Measurements from ENCODE around the gene CNPY1.

The CNPY1 gene

DNA sequence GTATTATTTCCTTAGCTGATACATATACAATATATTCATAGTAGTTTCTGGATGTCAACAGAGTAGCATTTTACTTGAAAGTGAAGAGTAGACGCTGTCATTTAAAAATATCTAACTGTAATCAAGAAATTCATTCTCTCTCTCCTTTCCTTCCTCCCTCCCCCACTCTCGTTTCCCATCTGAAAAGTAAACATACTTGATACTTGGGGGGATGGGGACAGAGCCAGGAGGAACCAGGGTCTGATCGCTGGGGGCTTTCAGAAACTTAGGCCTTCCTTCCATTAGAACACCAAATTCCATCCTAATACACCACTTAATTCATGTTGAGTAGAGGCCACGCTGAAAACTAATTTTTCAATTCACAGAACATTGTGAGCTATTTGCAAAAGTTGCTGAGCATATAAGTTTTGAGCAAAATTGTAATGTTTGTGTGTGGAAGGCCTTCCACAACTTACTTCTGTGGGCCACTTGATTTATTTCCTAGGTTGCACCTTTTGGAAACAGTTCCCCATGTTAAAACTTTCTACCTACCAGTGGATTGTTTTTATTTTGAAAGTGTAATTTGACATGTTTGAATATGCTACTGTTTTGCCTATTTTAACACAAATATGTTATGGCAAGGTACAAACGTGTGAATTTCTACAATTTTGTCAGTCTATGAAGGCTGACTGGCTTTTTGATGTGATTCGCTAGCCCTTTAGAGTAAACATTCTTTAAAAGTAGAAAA, 35.2 kb downstream of the CNPY1 start:
- peak; percentile 31 for DNase-seq

DNA sequence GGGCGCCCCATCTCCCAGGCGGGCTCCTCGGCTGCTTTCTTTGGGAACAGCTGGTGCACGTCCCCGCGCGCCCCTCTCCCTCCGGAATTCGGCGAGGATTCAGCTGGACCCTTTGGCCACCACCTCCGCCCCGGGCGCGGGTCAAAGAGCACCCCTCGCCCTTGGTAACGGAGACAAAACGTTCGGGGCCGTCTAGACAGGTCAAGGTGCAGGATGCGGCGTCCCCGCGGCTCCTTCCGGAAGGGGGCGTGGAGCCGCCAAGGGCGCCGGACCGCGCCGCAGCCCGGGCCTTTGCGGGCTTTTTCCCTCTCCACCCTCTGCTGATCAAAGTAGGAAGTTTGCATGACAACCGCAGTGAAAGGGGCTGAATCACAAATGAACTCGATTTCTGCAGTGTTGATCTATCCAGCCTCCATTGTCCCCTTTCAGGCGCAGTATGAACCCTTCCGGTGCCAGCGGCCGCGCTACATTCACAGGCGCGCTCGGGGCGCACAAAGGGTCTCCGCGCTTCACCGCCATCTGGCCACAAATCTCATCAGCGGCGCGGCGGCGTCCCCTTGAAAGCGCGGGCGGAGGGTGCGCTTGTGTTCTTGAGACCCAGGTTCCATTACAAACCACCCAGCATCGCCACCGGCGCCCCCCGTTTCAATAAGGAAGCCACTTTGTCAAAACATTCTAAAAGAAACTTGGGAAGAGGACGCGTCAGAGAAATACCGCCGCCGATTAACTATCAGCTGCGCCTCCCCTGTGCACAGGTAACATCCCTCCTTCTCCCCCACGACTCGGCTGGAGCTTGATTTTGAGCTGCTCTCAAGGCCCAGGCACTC, 36.4 kb downstream of the CNPY1 start:
- peak; percentile 72 for DNase-seq

DNA sequence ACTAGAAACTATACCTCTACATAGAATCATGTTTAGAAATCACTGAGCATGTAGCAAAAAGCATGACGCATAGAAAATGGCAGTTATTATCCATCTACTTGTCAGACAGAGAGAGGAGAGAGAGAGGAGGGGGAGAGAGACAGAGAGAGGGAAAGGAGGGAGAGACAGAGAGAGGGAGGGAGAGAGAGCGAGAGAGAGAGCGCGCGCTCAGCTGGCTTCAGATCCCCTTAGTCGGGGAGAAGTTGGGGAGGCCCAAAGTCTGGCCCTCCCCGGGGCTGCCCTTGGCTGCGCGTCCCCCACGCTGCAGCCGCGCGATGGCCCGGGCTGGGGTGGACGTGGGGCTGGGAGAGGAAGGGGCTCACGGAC, 37.0 kb downstream of the CNPY1 start:
- DNase-seq = no peak

DNA sequence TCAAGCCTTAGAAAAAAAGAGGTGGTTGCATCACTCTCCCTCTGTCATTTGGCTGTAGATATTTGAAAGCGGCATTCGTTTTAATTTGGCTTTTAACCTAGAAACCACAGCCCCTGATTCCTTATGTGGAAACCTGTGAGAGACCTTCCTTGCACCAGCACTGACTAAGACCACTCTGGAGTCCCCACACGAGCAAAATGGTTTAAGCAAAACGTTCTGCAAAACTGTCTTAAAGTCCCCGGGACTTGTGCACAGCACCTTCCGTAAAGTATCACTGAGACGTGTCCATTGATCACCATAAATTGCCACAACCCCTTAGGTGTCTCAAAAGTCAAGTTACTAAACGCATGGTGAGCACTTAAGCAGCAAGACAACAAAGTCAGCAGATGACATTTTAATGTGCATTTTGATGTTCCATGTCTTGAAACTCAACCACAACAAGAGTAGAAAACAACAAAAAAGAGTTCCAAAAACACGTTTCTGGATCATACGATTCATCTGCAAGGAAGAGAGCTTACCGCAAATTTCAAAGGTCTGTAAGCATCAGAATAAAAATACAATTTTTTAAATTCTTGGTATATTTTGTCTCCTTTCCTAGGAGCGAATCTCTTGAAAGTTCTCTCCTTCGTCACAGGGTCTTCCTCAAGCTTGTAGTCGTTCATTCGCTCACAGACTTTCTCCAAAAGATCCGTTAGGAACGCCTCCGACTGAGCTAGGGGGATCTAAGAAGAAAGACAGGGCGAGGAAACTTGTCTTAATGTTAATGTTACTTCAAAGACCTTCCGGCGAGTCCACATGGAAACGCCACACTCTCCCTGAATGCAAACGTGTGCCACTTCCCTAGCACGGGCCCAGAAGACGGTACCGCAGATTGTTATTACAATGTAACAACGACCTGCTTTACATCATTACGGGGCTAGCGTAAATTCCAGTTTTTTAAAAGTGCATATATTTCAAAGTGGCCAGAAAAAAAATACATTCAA, 37.7 kb downstream of the CNPY1 start:
- peak; percentile 48 for DNase-seq

DNA sequence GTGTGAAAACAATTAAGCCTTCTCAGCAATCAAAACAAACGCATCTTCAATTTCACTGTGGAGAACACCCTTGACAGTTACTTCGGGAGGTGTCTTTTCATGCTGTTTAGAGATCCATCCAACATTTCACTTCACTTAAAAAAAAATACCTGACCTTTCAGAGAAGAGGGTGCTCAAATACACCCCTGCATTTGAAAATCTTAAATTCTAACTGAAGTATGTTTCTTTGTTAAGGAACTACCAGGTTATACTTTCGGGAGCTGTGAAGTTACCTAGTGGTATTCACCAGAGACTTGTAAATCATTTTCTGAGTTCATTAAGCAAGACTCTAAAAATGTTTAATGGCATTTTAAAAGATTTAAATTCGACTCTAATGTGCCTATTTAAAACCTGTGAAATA, 38.8 kb downstream of the CNPY1 start:
- no peak for DNase-seq

DNA sequence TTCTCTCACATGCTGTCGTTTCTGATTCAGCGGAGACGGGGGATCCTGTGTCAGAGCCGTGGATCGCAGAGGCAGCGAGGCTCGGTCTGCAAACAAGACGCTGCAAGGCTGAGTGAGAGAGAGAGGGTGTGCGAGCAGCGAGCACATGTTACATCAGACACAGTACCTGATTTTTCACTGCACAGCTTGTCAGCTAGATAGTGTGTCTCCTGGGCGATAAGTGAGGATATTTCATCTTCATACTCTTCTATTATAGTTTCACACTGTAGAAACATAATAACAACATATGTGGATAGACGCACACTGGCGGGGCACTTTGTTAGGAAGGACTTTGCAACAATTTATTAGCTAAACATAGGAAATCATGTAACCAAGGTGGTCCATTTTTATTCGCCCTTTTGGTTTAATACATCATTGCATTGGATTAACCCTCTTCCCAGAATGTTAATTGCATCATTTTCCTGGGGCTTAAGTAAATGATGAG, 39.5 kb downstream of the CNPY1 start:
- peak; percentile 69 for DNase-seq

DNA sequence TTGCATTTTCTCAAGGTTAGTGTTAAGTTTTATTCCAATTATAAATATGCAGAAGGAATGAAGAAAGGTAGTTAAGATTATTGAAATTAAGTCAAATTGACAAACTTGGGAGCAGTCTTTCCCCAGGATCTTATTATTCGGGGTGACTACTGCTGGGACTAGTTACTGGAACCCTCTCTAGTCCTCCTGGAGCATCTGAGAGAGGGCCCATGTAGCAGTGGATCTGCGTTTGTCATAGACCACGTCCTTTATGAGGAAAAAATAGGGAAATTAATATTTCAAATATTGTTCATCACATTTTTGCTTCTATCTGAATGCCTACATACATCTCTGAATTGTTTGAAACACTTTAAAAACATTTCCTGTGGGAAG, 41.0 kb downstream of the CNPY1 start:
- DNase-seq = no peak

DNA sequence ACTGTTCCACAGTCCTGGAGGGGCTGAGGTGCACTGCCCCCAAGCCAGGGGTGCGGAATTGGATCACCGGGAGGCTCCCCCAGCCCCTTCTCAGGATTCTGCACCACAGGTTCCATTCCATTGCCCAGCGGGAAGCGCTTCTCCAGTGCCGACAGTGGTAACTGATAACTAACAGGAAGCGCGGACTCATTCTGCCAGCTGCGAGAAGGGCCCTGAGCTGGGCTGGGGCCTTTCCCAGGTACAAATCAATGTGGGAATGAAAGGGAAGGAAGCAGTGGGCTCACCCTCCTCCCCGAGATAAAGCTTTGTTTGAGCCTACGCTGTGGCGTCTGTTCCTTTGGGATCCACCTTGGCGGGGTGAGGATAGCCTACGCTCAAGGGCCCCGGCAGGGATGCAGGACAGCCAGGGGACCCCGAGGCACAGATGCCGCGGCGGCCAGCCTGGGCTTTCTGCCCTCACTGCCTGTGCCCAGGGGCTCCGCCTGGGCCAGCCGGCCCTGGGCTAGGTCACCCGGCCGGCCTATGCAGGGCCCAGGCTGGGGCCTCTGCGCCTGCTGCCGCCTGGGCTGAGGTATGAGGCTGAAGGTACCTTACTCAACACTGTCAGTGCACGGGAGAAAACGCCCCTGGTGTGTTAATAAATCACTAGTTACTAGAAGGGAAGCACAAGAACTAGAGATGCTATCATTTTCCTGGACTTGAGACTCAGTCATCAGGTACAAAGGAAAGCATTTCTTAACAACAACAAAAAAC, 49.0 kb downstream of the CNPY1 start:
- no peak for DNase-seq

DNA sequence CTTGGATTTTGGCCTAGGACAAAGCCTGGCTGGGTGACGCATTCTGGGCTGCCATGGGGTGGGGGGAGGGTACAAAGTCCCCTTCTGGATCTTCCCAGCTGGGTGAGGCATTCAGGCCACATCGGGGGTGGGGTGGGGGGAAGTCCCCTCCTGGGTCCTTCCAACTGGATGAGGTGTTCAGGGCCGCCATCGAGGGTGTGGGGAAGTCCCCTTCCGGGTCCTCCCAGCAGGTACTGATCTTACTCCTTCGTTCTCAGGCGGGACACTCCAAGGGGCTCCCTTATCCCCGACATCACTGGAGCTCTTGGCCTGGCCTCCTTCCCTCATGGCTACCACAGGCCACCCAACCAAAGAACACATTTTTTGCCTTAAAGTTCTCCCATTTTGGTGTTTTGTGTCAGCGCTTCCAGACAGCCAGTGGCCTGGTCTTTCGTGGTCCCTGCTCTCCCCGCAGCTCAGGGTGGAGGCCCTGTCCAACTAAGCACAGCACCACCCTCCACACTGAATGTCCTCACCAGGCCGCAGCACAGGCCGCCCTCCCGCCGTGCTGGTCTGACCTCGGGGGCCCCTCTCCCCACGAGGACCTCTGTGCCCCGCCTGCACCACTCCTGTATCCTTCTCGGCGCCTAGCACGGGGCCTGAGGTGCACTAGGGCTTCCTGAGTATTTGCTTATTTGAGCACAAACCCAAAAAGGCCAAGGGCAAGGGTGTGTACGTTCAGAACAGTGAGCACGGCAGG, 49.9 kb downstream of the CNPY1 start:
- no peak for DNase-seq

DNA sequence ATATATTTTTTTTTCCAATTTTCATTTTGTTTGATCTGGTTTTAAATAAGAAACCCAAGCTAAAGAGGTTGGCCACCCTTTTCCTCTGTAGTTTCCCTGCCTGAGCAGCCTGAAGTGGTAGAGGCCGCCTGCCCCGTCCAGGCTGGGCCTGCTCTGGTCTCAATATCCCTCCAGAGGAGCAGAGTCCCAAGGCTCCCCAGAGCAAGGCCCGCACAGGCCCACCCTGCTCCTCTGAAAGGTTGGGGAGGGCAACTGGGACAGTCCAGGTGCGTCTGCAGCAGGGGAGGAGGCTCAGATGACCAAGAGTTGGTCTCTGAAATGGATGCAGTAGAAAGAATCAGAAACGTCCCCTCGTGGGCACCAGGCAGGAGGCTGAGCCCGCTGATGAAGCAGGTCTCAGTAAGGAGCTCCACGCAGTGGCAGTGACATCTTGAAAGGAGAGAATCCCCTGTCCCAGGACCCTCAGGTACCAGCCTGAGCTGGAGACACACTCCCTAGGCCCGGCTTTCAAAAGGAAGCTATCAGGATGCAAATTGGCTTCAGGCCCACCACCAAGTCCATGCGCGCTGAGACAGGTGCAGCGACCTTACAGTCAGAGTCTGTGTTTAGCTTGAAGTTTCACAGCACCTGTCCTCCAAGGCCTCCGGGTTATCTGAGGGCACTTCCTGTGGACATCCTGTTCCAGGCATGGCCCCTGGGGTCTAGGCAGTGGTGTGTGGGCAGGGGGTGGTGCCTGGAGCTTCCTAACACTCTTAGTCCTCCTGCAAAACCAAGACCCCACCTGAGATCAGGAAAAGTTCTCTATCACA, 50.7 kb downstream of the CNPY1 start:
- no peak for DNase-seq

DNA sequence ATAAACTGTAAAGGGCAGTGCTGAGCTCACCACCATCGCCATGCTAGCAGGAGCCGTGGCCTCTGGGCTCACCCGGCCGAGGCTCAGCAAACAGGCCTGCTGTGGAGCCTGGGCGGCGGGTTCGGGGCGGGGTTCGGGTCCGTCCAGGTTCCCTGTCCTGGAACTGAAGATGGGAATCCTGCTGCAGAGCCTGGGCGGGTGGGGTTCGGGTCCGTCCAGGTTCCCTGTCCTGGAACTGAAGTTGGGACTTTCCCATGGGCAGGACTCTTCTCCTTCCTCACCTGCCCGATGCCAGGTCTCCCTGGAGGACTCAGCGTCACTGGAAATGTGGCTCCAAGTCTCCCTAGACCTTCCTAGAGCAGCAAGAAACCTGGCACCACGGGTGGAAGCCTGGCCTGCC, 51.8 kb downstream of the CNPY1 start:
- DNase-seq = no peak

DNA sequence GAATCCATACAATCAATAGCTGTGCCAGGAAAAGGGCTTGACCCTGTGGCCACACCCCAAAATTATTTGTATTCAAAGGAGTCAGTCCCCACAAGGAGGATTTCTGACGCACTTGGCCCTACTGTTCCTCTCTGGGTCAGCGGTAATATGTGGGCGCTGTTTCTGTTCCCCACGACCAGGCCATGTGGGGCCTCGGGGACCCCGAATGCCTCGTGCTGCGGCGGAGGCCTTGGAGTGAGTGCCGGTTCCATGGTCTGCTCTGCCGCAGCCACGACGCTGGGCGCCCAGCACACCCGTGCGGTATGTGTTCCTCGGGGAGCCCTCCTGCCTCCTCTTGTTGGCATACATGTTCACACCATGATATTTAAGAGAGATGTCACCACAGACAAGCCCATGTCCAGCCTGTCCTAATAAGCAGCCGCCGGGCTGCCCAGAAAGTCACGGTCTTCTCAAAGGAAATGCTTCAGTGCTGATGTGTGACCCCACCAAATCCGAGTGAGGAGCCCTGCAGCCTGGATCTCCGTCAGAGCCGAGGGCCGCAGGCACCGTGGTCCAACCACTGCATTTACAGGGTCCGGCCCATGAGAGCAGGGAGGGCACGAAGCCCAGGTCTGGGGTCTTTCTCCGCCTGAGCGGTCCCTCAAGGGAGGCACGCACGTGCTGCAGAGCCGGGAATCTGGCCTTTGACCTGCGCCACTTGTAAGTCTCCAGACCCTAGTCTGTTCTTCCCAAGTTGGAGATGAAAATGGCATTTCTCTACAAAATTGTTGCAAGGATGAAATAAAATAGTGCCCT, 52.4 kb downstream of the CNPY1 start:
- DNase-seq = no peak

DNA sequence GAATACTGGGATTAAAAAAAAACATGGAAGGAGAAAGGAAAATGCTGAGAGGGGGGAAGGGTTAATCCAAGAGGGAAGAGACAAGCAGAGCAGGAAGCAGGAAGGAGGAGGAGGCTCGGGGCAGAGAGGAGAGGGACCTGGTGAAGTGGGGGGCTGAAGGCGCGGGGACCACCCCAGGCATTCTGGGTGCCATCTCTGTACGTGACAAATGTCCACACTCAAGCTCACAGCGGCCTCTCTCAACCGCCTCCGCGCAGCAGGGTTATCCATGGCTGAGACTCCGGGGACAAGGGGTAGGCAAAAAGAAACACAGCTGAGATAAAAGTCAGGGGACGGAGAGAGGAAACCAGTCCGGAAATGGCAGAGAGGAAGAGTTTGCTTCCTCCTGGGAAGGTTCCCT, 54.5 kb downstream of the CNPY1 start:
- DNase-seq = no peak

DNA sequence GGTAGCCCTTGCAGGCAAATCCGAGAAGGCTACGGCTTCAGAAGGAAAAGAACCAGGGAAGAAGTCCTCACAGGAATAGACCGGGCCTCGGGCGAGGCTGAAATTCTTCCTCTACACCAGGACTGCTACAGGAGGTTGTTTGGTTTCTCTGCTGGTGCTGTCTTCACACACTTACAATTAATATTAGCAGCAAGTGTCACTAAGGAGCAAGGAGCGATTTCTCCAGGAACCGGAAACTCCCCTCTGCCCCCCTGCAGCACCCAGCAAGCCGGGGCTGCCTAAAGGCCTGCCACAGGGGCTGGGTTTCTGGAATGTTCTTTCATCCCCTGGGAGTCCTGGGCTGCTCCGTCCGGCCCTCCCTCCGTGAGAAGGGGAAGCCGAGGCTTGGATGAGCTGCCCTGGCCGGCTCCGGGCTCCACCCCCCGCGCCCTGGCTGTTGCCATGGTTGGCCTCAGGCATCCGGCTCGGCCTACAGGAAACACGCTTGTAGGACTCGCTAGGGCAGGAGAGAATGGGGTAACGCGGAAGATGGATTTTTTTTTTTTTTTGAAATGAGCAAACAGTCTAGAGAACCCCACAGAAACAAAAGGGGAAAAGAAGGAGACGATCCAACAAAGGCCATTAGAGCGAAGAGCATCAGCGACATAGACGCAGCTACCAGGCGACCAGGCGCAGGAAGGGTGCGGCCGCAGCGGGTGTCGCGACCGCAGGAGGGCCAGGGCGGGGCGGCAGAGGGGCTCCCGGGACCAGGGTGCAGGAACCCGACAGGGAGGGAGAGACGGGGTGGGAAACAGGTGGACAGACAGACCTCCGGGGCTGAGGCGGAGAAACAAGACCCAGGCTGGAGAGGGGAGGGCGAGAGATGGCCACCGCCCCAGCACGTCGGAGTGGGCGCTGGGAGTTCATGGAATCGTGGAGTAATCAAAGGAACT, 55.4 kb downstream of the CNPY1 start:
- peak; percentile 66 for DNase-seq

DNA sequence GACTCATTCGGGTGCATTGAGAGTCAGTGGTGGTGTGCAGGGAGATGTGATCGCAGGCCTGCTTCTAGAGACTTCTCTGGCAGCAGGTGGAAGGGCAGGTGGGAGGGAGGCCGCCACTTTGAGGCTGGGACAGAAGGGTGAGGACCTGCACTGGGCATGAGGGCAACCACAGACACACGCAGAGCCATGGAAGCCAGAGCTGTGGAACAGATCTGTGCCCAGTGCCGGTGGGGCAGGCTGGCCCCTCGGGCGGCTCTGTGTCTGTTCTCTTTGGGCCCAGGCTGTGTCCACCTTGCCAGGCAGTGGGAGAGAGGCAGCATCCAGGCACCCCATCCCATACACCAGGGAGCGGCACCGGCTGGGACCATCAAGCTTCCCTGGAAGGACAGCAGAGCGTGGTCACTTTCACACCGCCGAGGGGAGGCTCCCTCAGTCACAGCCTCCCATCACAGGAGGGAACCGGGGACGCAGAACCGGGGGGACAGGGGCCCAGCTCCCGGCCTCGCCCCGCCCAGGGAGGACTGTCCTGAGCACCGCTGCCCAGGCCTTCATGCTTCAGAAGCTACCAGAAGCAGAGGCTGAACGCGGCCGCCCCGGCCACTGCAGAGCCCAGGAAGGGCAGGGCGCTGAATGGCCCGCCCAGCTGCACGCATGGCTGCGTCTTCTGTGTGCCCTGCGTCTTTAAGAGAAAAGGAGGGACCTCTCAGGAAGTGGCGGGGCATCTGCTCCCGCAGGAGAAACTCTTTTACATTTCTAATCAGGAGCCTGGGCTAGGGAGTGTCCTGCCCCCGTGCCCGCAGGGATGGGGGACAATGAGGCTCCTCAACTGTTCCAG, 56.3 kb downstream of the CNPY1 start:
- DNase-seq = peak; percentile 57

DNA sequence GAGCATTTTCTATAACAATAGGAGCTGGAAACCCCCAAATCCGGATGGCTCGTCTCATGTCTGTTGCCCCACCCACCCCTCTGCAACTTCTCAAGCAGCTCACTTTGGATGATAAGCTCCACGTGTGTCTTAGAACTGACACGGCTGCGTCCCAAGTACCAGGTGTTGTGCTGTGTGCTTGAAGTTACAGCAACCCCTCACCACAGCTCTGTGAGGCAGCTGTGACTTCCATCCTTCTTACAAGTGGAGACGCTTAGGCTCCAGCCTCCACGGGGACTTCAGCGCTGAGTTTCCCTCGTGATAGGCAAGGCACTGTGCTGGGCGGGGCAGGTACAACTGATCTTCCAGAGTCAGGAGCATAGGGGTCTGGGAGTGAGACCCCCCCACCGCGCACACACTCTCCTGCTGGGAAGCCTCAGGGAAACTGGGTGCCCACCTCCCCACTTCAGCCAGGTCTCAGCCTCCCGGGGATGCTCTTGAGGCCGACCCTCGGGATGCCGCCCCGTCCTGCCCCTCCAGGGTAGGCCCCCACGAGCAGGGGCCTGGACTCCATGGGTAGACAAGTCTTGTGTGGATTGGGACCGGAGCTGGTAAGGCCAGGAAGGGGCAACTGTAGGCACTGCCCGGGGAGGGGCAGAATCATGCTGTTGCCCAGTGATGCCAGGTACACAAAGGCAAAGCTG, 57.1 kb downstream of the CNPY1 start:
- no peak for DNase-seq
